Fibroblast of the aortic adventitia (primary cell): ENCODE results near the gene PIK3R5. TPM values are rescaled to one million over a fixed set of nuclear protein-coding genes. Genes with fewer than 3 reads are reported as not detected.

Experiments used
- total RNA-seq: library from RNA; depleted of rRNA; stranded (reverse); fragments of >200 nt; gene quantifications from 2 replicates; pipeline ENCODE4 v1.2.3, GENCODE V29; 2012; ENCODE audit warnings: low replicate concordance

PIK3R5 gene
- total RNA-seq, 1 donor, result not detected

Other genes with a start within 250 kb of the PIK3R5 start
- gene CCDC42, start 220.9 kb downstream of the PIK3R5 start, total RNA-seq, result not detected in 2 replicates
- gene SPDYE4, start 207.2 kb downstream of the PIK3R5 start, total RNA-seq, result not detected in 2 replicates
- not detected in 2 replicates for gene MFSD6L, start 166.3 kb downstream of the PIK3R5 start, total RNA-seq
- gene PIK3R6, start 98.0 kb downstream of the PIK3R5 start, total RNA-seq, result 0.16 TPM in 1 of 2 replicates, not detected in the other
- 0.33 and 0.81 TPM in 2 replicates for gene NTN1, start 55.8 kb upstream of the PIK3R5 start, total RNA-seq